ENCODE results near the gene OR52I2. TPM values are rescaled to one million over a fixed set of nuclear protein-coding genes. Genes with fewer than 3 reads are reported as not detected.

OR52I2 gene
- total RNA-seq, 4 donors from 2014 or later, result not detected

DNA sequence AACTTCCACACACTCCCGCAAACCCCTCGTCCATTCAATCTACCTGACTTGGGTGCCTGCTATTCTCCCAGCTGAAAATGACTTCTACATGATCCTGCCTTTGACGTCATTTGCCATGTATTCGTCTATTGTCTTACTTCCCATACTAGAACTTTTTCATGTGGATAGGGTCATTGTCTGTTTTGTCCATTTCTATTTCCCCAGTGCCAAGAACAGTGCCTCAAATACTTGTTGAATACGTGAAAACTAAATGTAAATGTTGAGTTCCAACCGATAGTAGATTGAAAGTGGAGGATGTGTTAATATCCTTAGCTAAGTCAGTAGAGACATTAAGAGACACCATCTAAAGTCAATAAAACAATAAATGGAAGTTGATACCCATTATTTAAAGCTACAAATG, 25.6 kb downstream of the OR52I2 start:
- TF ChIP-seq, protein P1, sequence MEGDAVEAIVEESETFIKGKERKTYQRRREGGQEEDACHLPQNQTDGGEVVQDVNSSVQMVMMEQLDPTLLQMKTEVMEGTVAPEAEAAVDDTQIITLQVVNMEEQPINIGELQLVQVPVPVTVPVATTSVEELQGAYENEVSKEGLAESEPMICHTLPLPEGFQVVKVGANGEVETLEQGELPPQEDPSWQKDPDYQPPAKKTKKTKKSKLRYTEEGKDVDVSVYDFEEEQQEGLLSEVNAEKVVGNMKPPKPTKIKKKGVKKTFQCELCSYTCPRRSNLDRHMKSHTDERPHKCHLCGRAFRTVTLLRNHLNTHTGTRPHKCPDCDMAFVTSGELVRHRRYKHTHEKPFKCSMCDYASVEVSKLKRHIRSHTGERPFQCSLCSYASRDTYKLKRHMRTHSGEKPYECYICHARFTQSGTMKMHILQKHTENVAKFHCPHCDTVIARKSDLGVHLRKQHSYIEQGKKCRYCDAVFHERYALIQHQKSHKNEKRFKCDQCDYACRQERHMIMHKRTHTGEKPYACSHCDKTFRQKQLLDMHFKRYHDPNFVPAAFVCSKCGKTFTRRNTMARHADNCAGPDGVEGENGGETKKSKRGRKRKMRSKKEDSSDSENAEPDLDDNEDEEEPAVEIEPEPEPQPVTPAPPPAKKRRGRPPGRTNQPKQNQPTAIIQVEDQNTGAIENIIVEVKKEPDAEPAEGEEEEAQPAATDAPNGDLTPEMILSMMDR (IDR thresholded peaks at IDR 0.05), result no peak
- DNase-seq (ENCODE audit: low spot score) (no peak), ATAC-seq (ENCODE audit: low FRiP score) (no peak)

- ATAC-seq (ENCODE audit: low FRiP score), result peak; percentile 99
- TF ChIP-seq, protein P1 (IDR thresholded peaks at IDR 0.05), result no peak
Measured at GRCh38 chr11:4607781-4608666, 26.5 kb downstream of the OR52I2 start, which contains the start of gene TRIM68. Gene TRIM68 (minus strand): TSS chr11:4608231. CDS start chr11:4605504, 2,727 bp downstream.

GRCh38 chr11:4610258-4610935, 28.9 kb downstream of the OR52I2 start:
- TF ChIP-seq, protein P1 (IDR thresholded peaks at IDR 0.05), result no peak
- ATAC-seq (ENCODE audit: low FRiP score) (no peak), DNase-seq (ENCODE audit: low spot score) (no peak)

More at GRCh38 chr11:4607781-4608666, 26.5 kb downstream of the OR52I2 start, which contains the start of gene TRIM68:
- DNase-seq (ENCODE audit: low spot score), result peak; percentile 85

- TF ChIP-seq, protein P1 (IDR thresholded peaks at IDR 0.05), result no peak
- ATAC-seq (ENCODE audit: low FRiP score), result no peak
- no peak for DNase-seq (ENCODE audit: low spot score)
Measured at GRCh38 chr11:4611986-4612385, 30.4 kb downstream of the OR52I2 start.

DNA sequence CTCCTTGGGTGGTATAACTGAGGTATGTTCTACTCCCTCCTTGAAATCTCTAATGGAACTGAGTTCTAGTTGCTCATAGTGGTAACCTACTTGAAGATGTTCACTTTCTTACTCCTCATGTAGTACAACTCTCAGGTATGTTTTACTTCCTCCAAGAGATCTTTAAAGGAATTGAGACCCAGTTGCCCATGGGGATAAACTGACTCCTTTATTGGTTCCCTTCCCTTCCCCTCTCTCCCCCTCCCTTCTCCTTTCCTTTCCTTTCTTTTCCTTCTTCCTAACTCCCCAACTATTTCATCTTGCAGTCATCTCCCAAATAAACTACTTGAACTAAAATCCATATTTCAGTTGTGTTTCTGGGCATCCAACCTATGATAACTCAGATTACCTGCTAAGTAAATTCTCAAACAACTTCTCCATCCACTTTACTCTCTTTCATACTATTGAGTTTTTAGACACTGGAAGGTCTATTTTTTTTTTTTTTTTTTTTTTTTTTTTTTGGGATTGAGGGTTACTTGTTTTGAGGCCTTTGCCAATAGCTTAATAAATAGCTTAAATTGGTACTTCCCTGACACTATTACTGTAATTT, 34.4 kb downstream of the OR52I2 start:
- DNase-seq (ENCODE audit: low spot score), result no peak
- TF ChIP-seq, protein P1 (IDR thresholded peaks at IDR 0.05), result no peak
- ATAC-seq (ENCODE audit: low FRiP score), result no peak

GRCh38 chr11:4619514-4619913, 38.0 kb downstream of the OR52I2 start:
- ATAC-seq (ENCODE audit: low FRiP score), result no peak
- no peak for DNase-seq (ENCODE audit: low spot score)
- TF ChIP-seq, protein P1 (IDR thresholded peaks at IDR 0.05), result no peak

Data from omental fat pad (tissue), 4 donors.